Measurements from ENCODE around the gene JAKMIP3. TPM values are rescaled to one million over a fixed set of nuclear protein-coding genes. Genes with fewer than 3 reads are reported as not detected.

JAKMIP3 gene
- total RNA-seq, 1 experiment from 2014 or later = 0.81 TPM

DNA sequence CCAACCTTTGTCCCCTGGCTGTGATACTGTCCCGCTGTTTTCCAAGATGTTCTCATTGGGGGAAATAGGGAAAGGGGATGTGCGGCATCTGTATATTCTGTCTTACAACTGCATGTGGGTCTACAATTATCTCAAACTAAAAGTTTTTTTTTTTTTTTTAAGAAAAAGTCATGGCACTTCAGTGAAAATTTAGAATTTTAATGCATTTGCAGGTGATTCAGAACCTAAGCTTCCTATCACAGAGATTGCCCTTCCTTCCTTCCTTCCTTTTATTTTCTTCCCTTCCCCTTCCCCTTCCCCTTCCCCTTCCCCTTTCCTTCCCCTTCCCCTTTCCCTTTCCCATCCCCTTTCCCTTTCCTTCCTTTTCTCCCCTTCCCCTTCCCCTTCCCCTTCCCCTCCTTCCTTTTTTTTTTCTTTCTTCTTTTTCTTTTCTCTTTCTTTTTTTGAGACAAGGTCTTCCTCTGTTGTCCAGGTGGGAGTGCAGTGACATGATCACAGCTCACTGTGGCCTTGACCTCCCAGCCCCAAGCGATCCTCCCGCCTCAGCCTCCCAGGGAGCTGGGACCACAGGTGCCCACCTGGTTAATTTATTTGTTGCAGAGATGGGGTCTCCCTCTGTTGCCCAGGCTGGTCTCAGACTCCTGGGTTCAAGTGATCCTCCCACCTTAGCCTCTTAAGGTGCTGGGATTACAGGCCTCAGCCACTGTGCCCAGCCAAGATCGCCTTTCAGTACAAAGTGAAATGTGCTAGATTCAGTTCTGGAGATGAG is 32.0 kb downstream of the JAKMIP3 start:
- no peak for DNase-seq (ENCODE audit: low spot score)

GRCh38 chr10:132098539-132099388 is 33.0 kb downstream of the JAKMIP3 start:
- no peak for DNase-seq (ENCODE audit: low spot score)

DNA sequence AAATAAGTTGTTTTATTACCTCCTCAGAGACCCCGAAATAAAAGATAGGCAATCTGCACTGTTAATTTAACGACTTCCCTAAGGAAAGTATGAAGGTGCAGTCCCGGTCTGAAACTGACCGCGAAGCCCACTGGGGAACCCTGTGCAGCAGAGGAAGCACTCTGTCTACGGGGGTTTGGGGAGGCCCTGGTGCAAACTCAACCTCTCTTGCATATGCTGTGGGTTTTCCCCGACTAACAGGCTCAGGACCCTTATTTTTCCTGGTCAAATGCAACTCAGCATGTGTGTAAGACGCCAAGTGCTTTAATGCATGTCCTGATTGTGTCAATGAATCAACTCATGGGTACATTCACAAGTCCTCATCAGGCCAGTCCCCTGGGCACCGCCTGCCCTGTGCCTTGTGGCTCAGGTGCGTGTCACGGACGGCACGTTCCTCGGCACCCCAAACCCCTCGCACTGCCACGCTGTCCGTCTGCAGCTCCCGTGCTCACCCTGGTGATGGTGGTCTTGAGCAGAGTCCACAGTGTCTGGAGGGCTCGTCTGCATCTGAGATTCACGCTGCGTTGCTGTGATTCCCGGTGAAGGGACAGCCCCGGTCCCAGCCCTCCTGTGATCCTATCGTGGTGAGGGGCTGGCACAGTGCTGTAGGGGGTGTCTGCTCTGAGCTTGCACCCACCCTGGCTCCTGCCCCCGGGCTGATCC is 33.8 kb downstream of the JAKMIP3 start:
- no peak for DNase-seq (ENCODE audit: low spot score)

- DNase-seq (ENCODE audit: low spot score) = no peak
These were observed 34.3 kb downstream of the JAKMIP3 start for GRCh38 chr10:132100091-132100481.

DNA sequence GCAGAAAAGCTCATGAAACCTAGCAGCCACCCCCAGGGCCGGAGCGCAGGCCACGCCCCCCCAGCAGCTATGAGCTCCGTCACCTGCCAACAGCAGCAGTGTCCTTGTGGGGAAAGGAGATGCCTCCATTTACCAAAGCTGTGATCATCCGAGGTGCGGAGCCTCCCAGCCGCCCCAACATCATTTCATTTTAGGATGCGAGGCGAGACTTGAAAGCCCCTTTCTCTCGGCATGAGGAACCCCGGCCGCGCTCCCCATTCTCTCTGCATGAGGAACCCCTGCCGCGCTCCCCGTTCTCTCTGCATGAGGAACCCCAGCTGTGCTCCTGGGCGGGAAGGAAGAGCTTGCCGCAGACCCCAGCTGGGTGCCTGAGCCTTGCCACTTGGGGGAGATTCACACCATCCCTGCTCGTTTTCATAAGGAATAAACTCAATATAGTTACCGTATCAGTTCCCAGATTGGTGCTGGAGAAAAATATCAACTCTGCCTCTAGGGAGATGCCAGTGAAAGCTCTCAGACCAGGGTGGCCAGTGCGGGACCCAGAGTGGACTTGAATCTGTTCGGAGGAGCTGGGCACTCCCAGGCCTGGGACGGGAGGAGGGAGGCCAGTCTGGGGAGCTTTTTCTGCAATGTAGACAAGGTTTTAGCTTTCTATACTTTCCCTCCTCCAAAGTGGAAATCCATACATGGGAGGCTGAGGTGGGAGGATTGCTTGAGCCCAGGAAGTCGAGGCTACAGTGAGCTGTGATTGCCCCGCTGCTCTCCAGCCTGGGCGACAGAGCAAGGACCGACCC is 35.0 kb downstream of the JAKMIP3 start:
- no peak for DNase-seq (ENCODE audit: low spot score)

DNA sequence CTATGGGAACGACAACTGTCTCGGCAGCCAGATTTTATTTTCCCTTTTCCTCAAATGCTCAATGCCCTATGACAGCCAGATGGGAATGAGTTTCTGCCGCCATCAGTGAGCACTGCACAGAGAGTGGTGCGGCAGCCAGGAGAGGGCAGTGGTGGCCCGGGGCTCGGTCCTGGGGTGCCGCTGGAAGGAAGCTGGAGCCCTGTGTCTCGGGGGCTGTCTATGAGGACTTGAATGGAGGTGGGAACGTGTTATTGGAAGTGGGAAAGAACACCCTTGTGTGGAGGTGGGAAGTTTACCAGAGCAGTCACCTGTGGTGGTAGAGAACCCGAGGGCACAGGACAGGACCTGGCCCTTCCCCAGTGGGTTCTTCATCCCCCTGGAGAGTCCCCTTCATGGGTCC is 35.8 kb downstream of the JAKMIP3 start:
- DNase-seq (ENCODE audit: low spot score) = no peak

DNA sequence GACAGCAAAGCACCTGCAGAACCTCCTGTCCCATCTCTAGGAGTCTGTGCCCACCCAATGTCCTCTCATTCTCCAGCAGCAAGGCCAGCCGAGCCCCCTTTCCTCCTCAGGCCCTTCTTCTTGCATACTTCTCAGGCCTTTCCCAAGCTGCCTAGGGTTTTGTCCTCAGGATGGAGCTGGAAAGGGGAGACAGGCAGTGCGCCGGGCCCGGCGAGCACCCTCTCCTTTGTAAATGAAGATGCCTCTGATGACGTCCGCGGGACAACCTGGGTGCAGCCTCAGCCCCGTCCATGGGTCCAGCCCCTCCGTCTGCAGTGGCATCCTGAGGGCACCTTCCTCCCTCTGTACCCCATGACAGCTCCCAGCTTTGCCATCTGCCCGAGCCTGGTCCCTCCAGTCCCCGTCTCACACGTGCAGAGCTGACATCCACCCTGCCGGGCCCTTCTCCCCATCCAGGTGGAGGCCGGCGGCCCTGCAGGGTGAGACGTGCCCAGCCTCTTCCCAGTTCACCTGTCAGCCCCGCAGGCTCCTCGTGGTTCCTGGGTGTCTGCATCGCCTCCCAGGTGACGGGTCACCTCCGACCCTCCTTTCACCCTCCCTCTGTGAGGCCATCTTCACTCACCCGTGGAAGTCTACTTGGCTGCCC is 36.4 kb downstream of the JAKMIP3 start:
- no peak for DNase-seq (ENCODE audit: low spot score)

DNA sequence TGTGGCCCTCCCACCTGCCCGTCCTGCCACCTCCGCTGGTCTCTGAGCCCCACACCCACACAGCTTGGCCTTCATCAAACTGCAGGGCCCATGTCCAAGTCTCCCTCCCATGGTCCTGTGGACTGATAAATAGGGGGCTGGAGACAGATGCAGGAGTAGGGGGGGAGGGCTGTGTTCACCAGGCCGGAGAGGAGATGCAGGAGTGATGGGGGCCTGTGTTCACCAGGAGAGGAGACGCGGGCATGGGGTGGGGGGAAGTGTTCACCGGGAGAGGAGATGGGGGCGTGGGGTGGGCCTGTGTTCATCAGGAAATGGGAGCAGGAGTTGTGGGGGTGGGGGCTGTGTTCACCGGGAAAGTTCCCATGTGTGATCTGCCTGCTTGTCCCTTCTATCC is 37.0 kb downstream of the JAKMIP3 start:
- DNase-seq (ENCODE audit: low spot score) = no peak

DNA sequence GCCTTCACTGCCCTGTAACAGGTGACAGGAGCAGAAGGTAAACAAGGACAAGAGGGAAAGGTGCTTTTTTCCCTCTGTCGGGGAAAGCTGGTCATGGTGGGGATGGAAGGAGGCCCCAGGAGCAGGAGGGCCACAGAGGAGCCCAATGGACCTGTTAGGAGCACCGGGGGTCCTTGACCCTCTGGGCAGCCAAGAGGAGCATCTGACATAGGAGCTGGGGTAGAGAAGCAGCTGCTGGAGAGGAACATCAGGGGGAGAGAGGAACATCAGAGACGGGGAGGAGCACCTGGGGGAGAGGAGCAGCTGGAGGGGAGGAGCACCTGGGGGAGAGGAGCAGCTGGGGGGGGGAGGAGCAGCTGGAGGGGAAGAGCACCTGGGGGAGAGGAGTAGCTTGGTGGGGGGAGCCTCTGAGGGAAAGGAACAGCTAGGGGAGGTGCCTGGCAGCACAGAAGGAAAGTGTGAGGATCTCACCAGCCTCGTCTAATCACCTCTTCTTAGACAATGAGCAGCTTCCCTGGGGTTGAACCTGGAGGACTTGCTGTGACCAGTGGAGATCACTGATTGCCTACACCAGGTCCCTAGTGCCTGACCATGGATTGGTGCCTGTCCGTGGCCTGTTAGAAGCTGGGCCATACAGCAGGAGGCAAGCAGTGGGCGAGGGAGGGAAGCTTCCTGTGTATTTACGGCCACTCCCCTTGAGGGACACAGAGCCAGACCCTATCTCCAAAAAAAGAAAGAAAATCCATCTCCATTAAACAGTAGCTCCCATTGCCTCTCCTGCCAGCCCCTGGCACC is 37.6 kb downstream of the JAKMIP3 start:
- no peak for DNase-seq (ENCODE audit: low spot score)

GRCh38 chr10:132104062-132104461 is 38.3 kb downstream of the JAKMIP3 start:
- DNase-seq (ENCODE audit: low spot score) = no peak

DNA sequence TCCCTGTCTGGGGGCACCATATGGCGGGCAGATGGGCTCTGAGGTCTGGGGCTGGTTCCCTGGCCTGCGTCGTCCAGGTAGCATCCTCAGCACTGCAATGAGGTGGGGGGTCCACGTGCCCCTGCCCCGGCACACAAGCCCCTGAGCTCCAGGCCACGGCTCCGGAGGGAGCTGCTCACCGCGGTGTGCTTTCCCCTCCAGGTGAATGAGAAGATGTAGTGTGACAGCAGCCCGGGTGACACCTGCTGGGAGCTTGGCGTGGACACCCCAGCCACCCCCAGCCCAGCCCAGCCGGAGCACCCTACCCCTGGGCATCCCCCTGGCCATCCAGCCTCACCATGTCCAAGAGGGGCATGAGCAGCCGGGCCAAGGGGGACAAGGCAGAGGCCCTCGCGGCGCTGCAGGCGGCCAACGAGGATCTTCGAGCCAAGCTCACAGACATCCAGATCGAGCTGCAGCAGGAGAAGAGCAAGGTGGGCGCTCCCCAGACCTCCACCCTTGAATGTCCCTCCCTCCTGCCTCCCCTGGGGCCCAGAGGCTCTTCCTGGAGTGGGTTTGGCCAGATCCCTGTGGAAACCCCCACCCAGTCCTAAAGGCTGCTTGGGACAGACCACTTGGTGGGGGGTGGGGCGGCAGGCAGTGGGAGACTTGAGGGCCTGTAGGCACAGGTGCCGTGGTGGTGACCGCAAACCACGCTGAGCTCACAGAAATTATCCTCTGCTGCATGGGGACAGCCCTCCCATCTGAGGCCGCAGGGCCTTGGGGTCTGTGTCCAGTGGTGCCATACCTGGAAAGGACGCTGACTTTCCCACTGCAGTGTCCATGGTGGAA is 38.9 kb downstream of the JAKMIP3 start:
- no peak for DNase-seq (ENCODE audit: low spot score)

DNA sequence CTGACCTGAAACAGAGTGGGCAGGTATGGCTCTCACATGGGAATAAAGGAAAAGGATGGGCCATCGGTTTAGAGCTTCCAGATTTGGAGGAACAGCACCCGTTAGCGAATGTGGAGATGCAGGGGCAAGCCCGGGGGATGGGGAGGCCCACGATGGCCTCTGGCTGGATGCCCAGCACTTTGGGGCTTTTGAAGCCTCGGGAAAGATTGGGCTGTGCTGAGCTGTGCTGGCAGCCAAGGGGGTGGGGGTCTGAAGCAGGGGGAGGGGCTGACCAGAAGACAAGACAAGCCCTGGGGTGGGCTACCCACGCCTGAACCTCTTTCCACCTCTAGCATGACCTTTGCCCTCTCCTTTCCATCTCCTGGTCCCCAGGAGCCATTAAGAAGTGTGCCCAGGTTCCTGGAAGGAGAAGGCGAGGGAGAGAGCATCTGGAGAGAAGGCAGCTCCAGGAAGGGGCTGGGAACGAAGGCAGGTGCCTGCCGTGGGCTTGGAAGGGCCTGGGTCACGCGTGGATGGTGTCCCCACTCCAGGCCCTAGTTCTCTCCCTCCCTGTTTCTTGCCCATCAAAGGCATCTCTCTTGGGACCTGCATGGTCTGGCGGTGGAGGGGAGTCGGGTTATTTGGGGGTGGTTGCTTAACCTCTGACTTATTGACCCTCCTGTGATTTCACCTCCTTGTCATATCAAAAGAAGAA is 39.7 kb downstream of the JAKMIP3 start:
- no peak for DNase-seq (ENCODE audit: low spot score)

- DNase-seq (ENCODE audit: low spot score) = no peak
These were observed 40.7 kb downstream of the JAKMIP3 start for GRCh38 chr10:132106431-132106830.

GRCh38 chr10:132107186-132107948 is 41.6 kb downstream of the JAKMIP3 start:
- no peak for DNase-seq (ENCODE audit: low spot score)

GRCh38 chr10:132107949-132108877 is 42.5 kb downstream of the JAKMIP3 start:
- no peak for DNase-seq (ENCODE audit: low spot score)

DNA sequence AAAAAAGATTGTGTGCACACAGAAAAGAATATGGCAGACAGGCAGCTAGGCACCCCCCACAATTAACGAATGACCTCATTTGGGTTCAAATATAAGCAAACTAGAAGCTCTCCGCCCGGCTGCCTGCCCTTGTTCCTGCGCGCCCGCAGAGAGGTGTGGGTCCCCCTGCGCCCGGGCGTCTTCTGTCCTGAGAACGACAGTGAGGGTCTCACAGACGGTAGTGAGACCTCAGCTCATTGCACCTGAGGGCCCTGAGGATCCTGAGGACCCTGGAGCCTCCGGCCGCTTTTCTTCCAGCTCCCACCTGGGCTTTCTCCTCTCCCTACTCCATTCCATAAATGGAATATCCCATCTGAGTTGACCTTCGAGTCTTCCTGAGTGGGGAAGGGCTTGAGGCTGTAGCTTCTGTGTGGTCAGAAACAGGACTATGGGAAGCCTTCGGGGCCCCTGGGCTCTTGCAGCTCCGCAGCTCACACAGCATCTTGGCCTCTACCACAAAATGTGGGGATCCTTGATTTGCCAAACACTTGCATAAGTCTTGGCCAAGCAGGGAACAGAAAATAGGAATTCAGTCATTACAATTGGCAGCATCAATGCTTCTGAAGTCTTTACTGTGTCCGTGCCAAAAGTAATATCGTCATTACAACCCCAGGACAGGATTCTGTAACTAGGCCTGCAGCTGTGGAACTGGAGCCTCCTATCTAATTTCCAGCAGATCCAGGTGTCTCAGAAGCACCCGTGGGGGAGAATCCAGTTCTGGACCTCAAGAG is 43.8 kb downstream of the JAKMIP3 start:
- no peak for DNase-seq (ENCODE audit: low spot score)
